AG04450 (cell line): Measurements from ENCODE around the gene VWA5B1. TPM values are rescaled to one million over a fixed set of nuclear protein-coding genes. Genes with fewer than 3 reads are reported as not detected.

Experiments used
- CTCF ChIA-PET: fragments of 300-600, 350-600 bp; formaldehyde crosslinking; extraction: SDS; loops from one replicate; lab custom pipeline; 2022; ENCODE audit warnings: antibody characterized with exemption, inconsistent platforms; lab: Charles Lee
- POLR2A ChIA-PET: fragments of 350-600 bp; formaldehyde crosslinking; extraction: SDS; loops from one replicate; lab custom pipeline; 2021; ENCODE audit warnings: antibody characterized with exemption, inconsistent platforms; lab: Yijun Ruan, JAX
- DNase-seq: peaks from one replicate; pipeline ENCODE4 v3.0.0-alpha.2; 2011; ENCODE audit warnings: low read depth, low spot score
- H3K27ac ChIP-seq: one replicate; pipeline ENCODE4 v1.5.1; 2012; ENCODE audit warnings: low read depth, low read length, control low read depth
- H3K27me3 ChIP-seq: one replicate; pipeline ENCODE4 v1.6.0; 2012; ENCODE audit warnings: low read length; ENCODE audit not compliant: control insufficient read depth, insufficient read depth
- H3K4me3 ChIP-seq: 2 replicates; pipeline ENCODE4 v1.5.1; 2011; ENCODE audit warnings: mild to moderate bottlenecking, low read depth, low read length, control low read depth
- H3K9me3 ChIP-seq: 2 replicates; pipeline ENCODE4 v1.5.1; 2012; ENCODE audit warnings: low read length; ENCODE audit not compliant: control insufficient read depth, insufficient read depth
- CTCF ChIP-seq: IDR thresholded peaks from 2 replicates; pipeline ENCODE4 v1.5.1; 2011; ENCODE audit warnings: low read depth, low read length, control low read depth, inconsistent platforms
- polyA plus RNA-seq: library from polyadenylated mRNA; depleted of rRNA; stranded (reverse); fragments of >200 nt; gene quantifications from 2 replicates; pipeline ENCODE4 v1.2.3, GENCODE V29; 2011

VWA5B1 gene
- polyA plus RNA-seq, 1 experiment: not detected

DNA sequence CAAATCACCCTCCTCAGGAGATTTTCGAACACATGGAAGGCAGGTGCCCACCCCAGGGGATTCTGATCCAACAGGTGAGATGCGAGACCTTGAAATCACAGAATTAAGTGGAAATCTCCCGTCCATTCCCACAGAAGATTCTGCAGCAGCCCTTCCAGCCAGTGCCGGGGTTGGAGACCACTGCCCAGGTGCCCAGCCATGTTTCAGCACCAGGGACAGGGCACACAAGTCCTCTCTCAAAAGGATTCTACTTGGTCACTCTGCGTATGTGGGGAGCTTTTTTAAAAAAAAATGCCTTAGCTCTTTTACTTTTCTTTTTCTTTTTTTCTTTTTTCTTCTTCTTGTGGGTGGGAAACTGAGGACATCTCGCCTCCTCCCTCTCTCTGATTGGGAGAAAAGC is 80.7 kb downstream of the VWA5B1 start:
- Histone ChIP-seq H3K9me3 (no peaks in the 10 kb centered on the region; the same call in 1 of the 2 replicates), H3K27me3 (peaks cover 44% of the 10 kb centered on the region), H3K4me3 (no peak overlapping the region), H3K27ac (no peak overlapping the region)
- CTCF ChIA-PET: interaction anchor here (0.9 kb wide), 1 partner anchor 159 kb away, joined by 4 read pairs; no protein-coding TSS in a partner anchor
- TF ChIP-seq CTCF: no peak
- DNase-seq: no peak
- POLR2A ChIA-PET: no interaction called here

- ChIA-PET CTCF (interaction anchor here (0.9 to 2.4 kb wide), 2 partner anchors 10 to 159 kb away, joined by 4 to 13 read pairs; no protein-coding TSS in a partner anchor), POLR2A (no interaction called here)
- peaks cover 44% of the 10 kb centered on the region for H3K27me3 ChIP-seq
Measured at GRCh38 chr1:20371883-20372282, 81.2 kb downstream of the VWA5B1 start.

DNA sequence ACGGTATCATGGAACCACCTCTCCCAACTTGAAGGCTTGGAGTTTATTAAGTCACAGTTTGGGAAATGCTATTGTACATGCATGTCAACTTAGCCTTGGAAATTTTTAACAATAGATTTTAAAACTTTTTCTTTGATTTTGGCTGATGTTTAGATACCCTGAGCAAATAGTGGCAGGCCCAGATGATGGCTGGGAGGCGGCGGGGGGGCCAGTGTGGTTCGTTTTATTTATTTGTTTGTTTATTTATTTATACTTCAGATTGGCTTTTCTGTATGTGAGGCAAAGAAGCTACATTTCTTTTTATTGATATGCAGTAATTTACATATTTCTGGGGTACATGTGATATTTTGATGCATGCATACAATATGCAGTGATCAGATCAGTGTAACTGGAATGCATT is 82.0 kb downstream of the VWA5B1 start:
- H3K4me3 ChIP-seq: no peak overlapping the region
- no peak for TF ChIP-seq CTCF
- H3K27ac ChIP-seq: no peak overlapping the region
- CTCF ChIA-PET: interaction anchor here (1.0 to 2.4 kb wide), 2 partner anchors 11 to 154 kb away, joined by 3 to 13 read pairs; no protein-coding TSS in a partner anchor
- POLR2A ChIA-PET: no interaction called here
- H3K27me3 ChIP-seq: peaks cover 37% of the 10 kb centered on the region
- no peak for DNase-seq
- no peaks in the 10 kb centered on the region; the same call in 1 of the 2 replicates for H3K9me3 ChIP-seq

More at GRCh38 chr1:20371883-20372282, 81.2 kb downstream of the VWA5B1 start:
- no peak for DNase-seq
- Histone ChIP-seq H3K27ac (no peak overlapping the region), H3K9me3 (no peaks in the 10 kb centered on the region; the same call in 1 of the 2 replicates), H3K4me3 (no peak overlapping the region)
- no peak for TF ChIP-seq CTCF

GRCh38 chr1:20373286-20373685 is 82.6 kb downstream of the VWA5B1 start:
- ChIA-PET POLR2A (no interaction called here), CTCF (interaction anchor here (0.7 to 2.4 kb wide), 3 partner anchors 12 to 160 kb away, joined by 3 to 13 read pairs (median 4); no protein-coding TSS in a partner anchor)
- no peak for TF ChIP-seq CTCF
- Histone ChIP-seq H3K4me3 (no peak overlapping the region), H3K9me3 (no peaks in the 10 kb centered on the region; the same call in 1 of the 2 replicates), H3K27me3 (peaks cover 33% of the 10 kb centered on the region), H3K27ac (no peak overlapping the region)
- DNase-seq: no peak

GRCh38 chr1:20373764-20374163 is 83.1 kb downstream of the VWA5B1 start:
- Histone ChIP-seq H3K27ac (no peak overlapping the region), H3K9me3 (no peaks in the 10 kb centered on the region; the same call in 1 of the 2 replicates), H3K4me3 (no peak overlapping the region), H3K27me3 (peaks cover 32% of the 10 kb centered on the region)
- no peak for TF ChIP-seq CTCF
- ChIA-PET POLR2A (no interaction called here), CTCF (interaction anchor here (0.7 to 2.4 kb wide), 2 partner anchors 12 to 161 kb away, joined by 4 to 13 read pairs; no protein-coding TSS in a partner anchor)
- no peak for DNase-seq
